ENCODE results near the gene ACOT8. TPM values are rescaled to one million over a fixed set of nuclear protein-coding genes. Genes with fewer than 3 reads are reported as not detected.

ACOT8 gene
- total and polyA plus RNA-seq, 8 donors = 19.3 to 28.7 (median 22.0) TPM

GRCh38 chr20:45796337-45797065 is 60.7 kb downstream of the ACOT8 start:
- Histone ChIP-seq H3K36me3 (peaks cover 0 to 50% of the 10 kb centered on the region in 2 donors), H3K4me3 (no peak overlapping the region), H3K9me3 (no peaks in the 10 kb centered on the region), H3K27ac (no peak overlapping the region), H3K27me3 (no peaks in the 10 kb centered on the region), H3K4me1 (peaks cover 7 to 30% of the 10 kb centered on the region in 2 donors)
- intact Hi-C loops (cut with DNase I) = no loop called here
- no peak for DNase-seq
- no peak for TF ChIP-seq CTCF (IDR thresholded peaks at IDR 0.05)
- ATAC-seq = no peak

- Histone ChIP-seq H3K36me3 (peaks cover 0 to 41% of the 10 kb centered on the region in 2 donors), H3K4me1 (peaks cover 7 to 24% of the 10 kb centered on the region in 2 donors), H3K9me3 (no peaks in the 10 kb centered on the region), H3K27ac (peak overlapping the region; percentile 88 to 99), H3K4me3 (peak overlapping the region; percentile 79 to 89), H3K27me3 (no peaks in the 10 kb centered on the region)
- DNase-seq (peak in 1 of 4 donors; percentile 56), ATAC-seq (peak; percentile 38)
- intact Hi-C loops (cut with DNase I) = no loop called here
- TF ChIP-seq CTCF (IDR thresholded peaks at IDR 0.05) = no peak
Observed at GRCh38 chr20:45792317-45793118, 64.7 kb downstream of the ACOT8 start.

Other genes starting within 250 kb of the ACOT8 start
- not detected for gene WFDC10A, start 227.7 kb downstream of the ACOT8 start, total RNA-seq
- not detected for gene WFDC10A, start 227.7 kb downstream of the ACOT8 start, polyA plus RNA-seq (ENCODE audit: insufficient read length in 6 of 6)
- gene WFDC9, start 226.1 kb downstream of the ACOT8 start, total RNA-seq = not detected
- gene WFDC9, start 226.1 kb downstream of the ACOT8 start, polyA plus RNA-seq (ENCODE audit: insufficient read length in 6 of 6) = not detected
- gene WFDC11, start 187.2 kb downstream of the ACOT8 start, total RNA-seq = not detected
- gene WFDC11, start 187.2 kb downstream of the ACOT8 start, polyA plus RNA-seq (ENCODE audit: insufficient read length in 6 of 6) = not detected
- not detected for gene WFDC13, start 155.4 kb downstream of the ACOT8 start, total RNA-seq
- gene WFDC13, start 155.4 kb downstream of the ACOT8 start, polyA plus RNA-seq (ENCODE audit: insufficient read length in 6 of 6) = not detected
- 1 to 10 TPM in 1 of 2 donors, under 1 TPM in 1; 0.44 to 1.2 TPM for gene WFDC10B, start 152.4 kb downstream of the ACOT8 start, total RNA-seq
- gene WFDC10B, start 152.4 kb downstream of the ACOT8 start, polyA plus RNA-seq (ENCODE audit: insufficient read length in 6 of 6) = not detected
- not detected for gene SPINT4, start 135.0 kb downstream of the ACOT8 start, total RNA-seq
- not detected for gene SPINT4, start 135.0 kb downstream of the ACOT8 start, polyA plus RNA-seq (ENCODE audit: insufficient read length in 6 of 6)
- 1 to 10 TPM; 5.2 to 5.7 TPM for gene WFDC3, start 65.5 kb downstream of the ACOT8 start, total RNA-seq
- 1 to 10 TPM in 3 of 6 donors, under 1 TPM in 3; 0.26 to 1.8 (median 1.1) TPM for gene WFDC3, start 65.5 kb downstream of the ACOT8 start, polyA plus RNA-seq (ENCODE audit: insufficient read length in 6 of 6)
- 10 to 100 TPM; 22.6 to 38.5 TPM for gene DNTTIP1, start 65.4 kb downstream of the ACOT8 start, total RNA-seq
- gene DNTTIP1, start 65.4 kb downstream of the ACOT8 start, polyA plus RNA-seq (ENCODE audit: insufficient read length in 6 of 6) = 10 to 100 TPM; 25.7 to 30.9 (median 28.3) TPM
- gene UBE2C, start 44.7 kb downstream of the ACOT8 start, total RNA-seq = 10 to 100 TPM in 1 of 2 donors, 1 to 10 TPM in 1; 5.9 to 17.1 TPM
- 10 to 100 TPM; 41.7 to 99.2 (median 59.9) TPM for gene UBE2C, start 44.7 kb downstream of the ACOT8 start, polyA plus RNA-seq (ENCODE audit: insufficient read length in 6 of 6)
- gene TNNC2, start 30.1 kb downstream of the ACOT8 start, total RNA-seq = under 1 TPM; 0.42 to 0.61 TPM
- gene TNNC2, start 30.1 kb downstream of the ACOT8 start, polyA plus RNA-seq (ENCODE audit: insufficient read length in 6 of 6) = 1 to 10 TPM in 1 of 6 donors, under 1 TPM in 5; 0.21 to 1.2 (median 0.41) TPM
- gene SNX21, start 23.6 kb downstream of the ACOT8 start, total RNA-seq = 10 to 100 TPM; 23.9 to 26.3 TPM
- gene SNX21, start 23.6 kb downstream of the ACOT8 start, polyA plus RNA-seq (ENCODE audit: insufficient read length in 6 of 6) = 10 to 100 TPM; 14.5 to 22.4 (median 17.8) TPM
- 1 to 10 TPM; 3.5 to 4.5 TPM for gene ZSWIM3, start 222 bp upstream of the ACOT8 start, total RNA-seq
- 1 to 10 TPM; 4.9 to 6.7 (median 5.8) TPM for gene ZSWIM3, start 222 bp upstream of the ACOT8 start, polyA plus RNA-seq (ENCODE audit: insufficient read length in 6 of 6)
- 10 to 100 TPM in 1 of 2 donors, 1 to 10 TPM in 1; 9.9 to 10.2 TPM for gene ZSWIM1, start 23.8 kb upstream of the ACOT8 start, total RNA-seq
- gene ZSWIM1, start 23.8 kb upstream of the ACOT8 start, polyA plus RNA-seq (ENCODE audit: insufficient read length in 6 of 6) = 10 to 100 TPM; 13.5 to 14.8 (median 14.0) TPM
- gene SPATA25, start 30.2 kb upstream of the ACOT8 start, total RNA-seq = under 1 TPM; 0.70 to 0.89 TPM
- 1 to 10 TPM; 2.3 to 3.5 (median 3.2) TPM for gene SPATA25, start 30.2 kb upstream of the ACOT8 start, polyA plus RNA-seq (ENCODE audit: insufficient read length in 6 of 6)
- 1 to 10 TPM; 4.0 to 4.3 TPM for gene NEURL2, start 33.8 kb upstream of the ACOT8 start, total RNA-seq
- 1 to 10 TPM; 3.4 to 5.6 (median 4.6) TPM for gene NEURL2, start 33.8 kb upstream of the ACOT8 start, polyA plus RNA-seq (ENCODE audit: insufficient read length in 6 of 6)
- 100 to 1,000 TPM; 234 to 268 TPM for gene CTSA, start 33.9 kb upstream of the ACOT8 start, total RNA-seq
- gene CTSA, start 33.9 kb upstream of the ACOT8 start, polyA plus RNA-seq (ENCODE audit: insufficient read length in 6 of 6) = 10 to 100 TPM; 68.7 to 78.1 (median 71.0) TPM
- 100 to 1,000 TPM; 162 to 172 TPM for gene PLTP, start 54.8 kb upstream of the ACOT8 start, total RNA-seq
- 10 to 100 TPM; 42.6 to 68.6 (median 54.3) TPM for gene PLTP, start 54.8 kb upstream of the ACOT8 start, polyA plus RNA-seq (ENCODE audit: insufficient read length in 6 of 6)
- gene PCIF1, start 77.3 kb upstream of the ACOT8 start, total RNA-seq = 10 to 100 TPM; 26.1 to 33.0 TPM
- gene PCIF1, start 77.3 kb upstream of the ACOT8 start, polyA plus RNA-seq (ENCODE audit: insufficient read length in 6 of 6) = 10 to 100 TPM; 43.1 to 50.8 (median 45.4) TPM
- gene ZNF335, start 114.8 kb upstream of the ACOT8 start, total RNA-seq = 10 to 100 TPM; 15.3 to 23.3 TPM
- 10 to 100 TPM; 15.3 to 22.7 (median 16.7) TPM for gene ZNF335, start 114.8 kb upstream of the ACOT8 start, polyA plus RNA-seq (ENCODE audit: insufficient read length in 6 of 6)
- 10 to 100 TPM in 1 of 2 donors, 1 to 10 TPM in 1; 2.5 to 25.8 TPM for gene MMP9, start 151.5 kb upstream of the ACOT8 start, total RNA-seq
- gene MMP9, start 151.5 kb upstream of the ACOT8 start, polyA plus RNA-seq (ENCODE audit: insufficient read length in 6 of 6) = under 1 TPM; 0.26 to 0.69 (median 0.52) TPM
- 1 to 10 TPM in 1 of 2 donors, under 1 TPM in 1; 0.71 to 1.5 TPM for gene SLC12A5, start 171.8 kb upstream of the ACOT8 start, total RNA-seq
- 1 to 10 TPM; 1.0 to 2.9 (median 1.5) TPM for gene SLC12A5, start 171.8 kb upstream of the ACOT8 start, polyA plus RNA-seq (ENCODE audit: insufficient read length in 6 of 6)
- 10 to 100 TPM; 20.6 to 23.8 TPM for gene NCOA5, start 232.6 kb upstream of the ACOT8 start, total RNA-seq
- 10 to 100 TPM; 42.4 to 55.0 (median 51.5) TPM for gene NCOA5, start 232.6 kb upstream of the ACOT8 start, polyA plus RNA-seq (ENCODE audit: insufficient read length in 6 of 6)

Measured in left lung (tissue), 10 donors.